ENCODE results near the gene SEMA5A.

DNA sequence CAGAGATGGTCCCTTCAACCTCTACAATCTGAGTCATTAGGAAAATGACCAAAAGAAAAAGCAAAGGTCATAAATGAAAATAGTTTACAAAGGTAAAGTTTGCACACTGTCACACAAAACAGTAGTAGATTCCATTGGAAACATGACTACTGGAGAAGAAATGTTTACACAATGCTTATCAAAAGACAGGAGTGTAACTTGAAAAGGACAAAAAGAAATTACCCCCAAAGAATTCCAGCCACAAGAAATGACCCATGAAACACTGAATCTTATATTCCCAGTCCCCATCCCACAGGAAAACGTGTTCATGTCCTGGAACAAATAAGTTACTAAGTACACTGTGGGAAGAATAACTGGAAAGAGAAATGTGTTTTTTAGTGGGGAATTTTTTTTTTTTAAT, 385.1 kb downstream of the SEMA5A start:
- TF ChIP-seq EZH2 (optimal IDR thresholded peaks at IDR 0.05; ENCODE audit: low read depth, low read length) (no peak), CTCF (IDR thresholded peaks at IDR 0.05; ENCODE audit: low read length) (no peak), EZH2phosphoT487 (IDR thresholded peaks at IDR 0.05; ENCODE audit: low read length) (no peak)

All from MM.1S (cell line).